ENCODE data around the gene MYB.

GRCh38 chr6:135141182-135141581 lies 39.9 kb upstream of the MYB start:
- TF ChIP-seq CTCF (IDR thresholded peaks at IDR 0.05; ENCODE audit: extremely low read depth in 1 of 2, insufficient read depth in 1 of 2, low read depth in 1 of 2, low read length in 2 of 2) (no peak), JUN (IDR thresholded peaks at IDR 0.05; ENCODE audit: borderline replicate concordance, insufficient read depth, insufficient read length, low read depth) (no peak), MAX (IDR thresholded peaks at IDR 0.05; ENCODE audit: insufficient read depth, insufficient read length) (no peak)

All from endothelial cell of umbilical vein (primary cell).